Measurements from ENCODE around the gene METAP1D.

METAP1D gene

GRCh38 chr2:172116107-172116506 lies 116.4 kb downstream of the METAP1D start:
- TF ChIP-seq GATA2 (IDR thresholded peaks at IDR 0.05; ENCODE audit: low read depth, low read length), result no peak
- no peak for TF ChIP-seq GATA3 (IDR thresholded peaks at IDR 0.05; ENCODE audit: low read depth, low read length)

- TF ChIP-seq GATA2 (IDR thresholded peaks at IDR 0.05; ENCODE audit: low read depth, low read length), result no peak
- no peak for TF ChIP-seq GATA3 (IDR thresholded peaks at IDR 0.05; ENCODE audit: low read depth, low read length)
Measured at GRCh38 chr2:172119089-172119488, 119.3 kb downstream of the METAP1D start.

GRCh38 chr2:172120118-172120517 lies 120.4 kb downstream of the METAP1D start:
- TF ChIP-seq GATA3 (IDR thresholded peaks at IDR 0.05; ENCODE audit: low read depth, low read length), result no peak
- no peak for TF ChIP-seq GATA2 (IDR thresholded peaks at IDR 0.05; ENCODE audit: low read depth, low read length)

- TF ChIP-seq GATA2 (IDR thresholded peaks at IDR 0.05; ENCODE audit: low read depth, low read length), result no peak
- TF ChIP-seq GATA3 (IDR thresholded peaks at IDR 0.05; ENCODE audit: low read depth, low read length), result no peak
Measured at GRCh38 chr2:172128484-172128883, 128.7 kb downstream of the METAP1D start.

GRCh38 chr2:172129404-172129803 lies 129.7 kb downstream of the METAP1D start:
- TF ChIP-seq GATA3 (IDR thresholded peaks at IDR 0.05; ENCODE audit: low read depth, low read length) (no peak), GATA2 (IDR thresholded peaks at IDR 0.05; ENCODE audit: low read depth, low read length) (no peak)

All from SH-SY5Y (cell line).